PFSK-1 (cell line): ENCODE measurements around the gene FEM1B.

Experiments used
- FOXP2 ChIP-seq: optimal IDR thresholded peaks from 2 replicates; pipeline ENCODE3; 2011; ENCODE audit warnings: borderline replicate concordance, control low read depth, inconsistent platforms; ENCODE audit not compliant: insufficient read depth; ENCODE audit errors: extremely low read length, extremely low read depth
- POLR2AphosphoS5 ChIP-seq: IDR thresholded peaks from 2 replicates; pipeline ENCODE4 v1.6.1; 2012; ENCODE audit warnings: low read depth, mild to moderate bottlenecking, control low read depth, low read length, moderate library complexity
- REST ChIP-seq, 2 experiments: IDR thresholded peaks; 2 replicates each; pipeline versions ENCODE4 v1.6.1 to v1.8.0; 2011 to 2012; ENCODE audit warnings: low read depth in 2 of 2, low read length in 2 of 2, control low read depth in 1 of 2, inconsistent platforms in 1 of 2, mild to moderate bottlenecking in 1 of 2, moderate library complexity in 1 of 2; ENCODE audit not compliant: insufficient read depth in 1 of 2
- SIN3A ChIP-seq: IDR thresholded peaks from 2 replicates; pipeline ENCODE4 v1.6.1; 2012; ENCODE audit warnings: mild to moderate bottlenecking, low read length, moderate library complexity, borderline replicate concordance; ENCODE audit not compliant: insufficient read depth
- TAF1 ChIP-seq: IDR thresholded peaks from 2 replicates; pipeline ENCODE4 v1.6.1; 2012; ENCODE audit warnings: low read length, control low read depth, borderline replicate concordance; ENCODE audit not compliant: insufficient read depth

Gene FEM1B

GRCh38 chr15:68265674-68266073 is 11.9 kb upstream of the FEM1B start:
- TF ChIP-seq FOXP2, result no peak
- TF ChIP-seq TAF1, result no peak

- no peak for TF ChIP-seq SIN3A
- TF ChIP-seq TAF1, result no peak
- TF ChIP-seq POLR2AphosphoS5, result no peak
- no peak for TF ChIP-seq REST (IDR thresholded peaks at IDR 0.05; ENCODE audit: insufficient read depth in 1 of 2, low read depth in 2 of 2, low read length in 2 of 2)
- no peak for TF ChIP-seq FOXP2
These were observed 9.1 kb upstream of the FEM1B start for GRCh38 chr15:68268405-68268804.

- TF ChIP-seq POLR2AphosphoS5 (no peak), REST (IDR thresholded peaks at IDR 0.05; ENCODE audit: insufficient read depth in 1 of 2, low read depth in 2 of 2, low read length in 2 of 2) (no peak), FOXP2 (no peak), TAF1 (no peak), SIN3A (no peak)
These were observed 5.6 kb upstream of the FEM1B start for GRCh38 chr15:68271854-68272471.

- TF ChIP-seq TAF1 (no peak), FOXP2 (no peak), SIN3A (no peak), POLR2AphosphoS5 (no peak), REST (IDR thresholded peaks at IDR 0.05; ENCODE audit: insufficient read depth in 1 of 2, low read depth in 2 of 2, low read length in 2 of 2) (no peak)
These were observed 4.7 kb upstream of the FEM1B start for GRCh38 chr15:68272721-68273271.

- TF ChIP-seq REST (IDR thresholded peaks at IDR 0.05; ENCODE audit: insufficient read depth in 1 of 2, low read depth in 2 of 2, low read length in 2 of 2) (no peak), SIN3A (no peak), TAF1 (no peak), POLR2AphosphoS5 (no peak), FOXP2 (no peak)
These were observed 3.2 kb upstream of the FEM1B start for GRCh38 chr15:68274201-68274848.
